GM20000 (cell line): Measurements from ENCODE around the gene CLDN22.

Experiments
- DNase-seq: peaks from one replicate; pipeline ENCODE4 v3.0.0; 2012; ENCODE audit warnings: low spot score
- CTCF ChIP-seq: IDR thresholded peaks from 2 replicates; pipeline ENCODE4 v1.5.1; 2012; ENCODE audit warnings: mild to moderate bottlenecking, control low read depth; ENCODE audit errors: extremely low read depth, missing control alignments

CLDN22 gene

GRCh38 chr4:183353557-183353956 is 33.5 kb upstream of the CLDN22 start:
- DNase-seq = no peak
- TF ChIP-seq CTCF = no peak

GRCh38 chr4:183352546-183352945 is 32.5 kb upstream of the CLDN22 start:
- no peak for TF ChIP-seq CTCF
- DNase-seq = no peak

- DNase-seq = no peak
- no peak for TF ChIP-seq CTCF
These were observed 30.4 kb upstream of the CLDN22 start for GRCh38 chr4:183350317-183351071.

- no peak for DNase-seq
- TF ChIP-seq CTCF = no peak
These were observed 29.6 kb upstream of the CLDN22 start for GRCh38 chr4:183349673-183350072.

GRCh38 chr4:183348706-183349659 is 28.9 kb upstream of the CLDN22 start:
- DNase-seq = no peak
- TF ChIP-seq CTCF = no peak

GRCh38 chr4:183348136-183348535 is 28.1 kb upstream of the CLDN22 start:
- no peak for TF ChIP-seq CTCF
- DNase-seq = no peak

- no peak for DNase-seq
- TF ChIP-seq CTCF = no peak
These were observed 27.5 kb upstream of the CLDN22 start for GRCh38 chr4:183347566-183347965.
